HG03025 (cell line): Measurements from ENCODE around the gene CELF4.

Source experiments
- ATAC-seq: cut with Tn5 transposase; IDR thresholded peaks from one replicate; pipeline ENCODE4 v1.9.1; 2021; ENCODE audit warnings: mild to moderate bottlenecking, moderate library complexity; ENCODE audit not compliant: unreplicated experiment, low FRiP score

CELF4 gene

GRCh38 chr18:37272841-37273240 is 292.8 kb downstream of the CELF4 start:
- ATAC-seq: no peak

DNA sequence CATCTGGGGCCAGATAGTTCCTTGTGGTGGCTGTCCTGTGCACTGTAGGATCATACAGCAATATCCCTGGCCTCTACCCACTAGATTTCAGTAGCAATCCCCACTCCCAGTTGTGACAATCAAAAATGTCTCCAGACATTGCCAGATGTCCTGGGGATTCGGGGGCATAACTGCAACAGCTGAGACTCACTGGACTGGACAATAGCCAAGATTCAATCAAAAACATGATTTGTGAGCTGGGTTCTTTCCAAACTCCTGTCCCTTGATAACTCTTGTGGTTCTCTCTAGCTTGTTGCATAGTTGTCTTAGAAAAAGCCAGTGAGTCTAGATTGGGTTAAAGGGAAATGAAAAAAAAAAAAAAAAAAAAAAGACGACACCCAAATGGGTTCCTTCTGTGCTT is 293.4 kb downstream of the CELF4 start:
- ATAC-seq: no peak

DNA sequence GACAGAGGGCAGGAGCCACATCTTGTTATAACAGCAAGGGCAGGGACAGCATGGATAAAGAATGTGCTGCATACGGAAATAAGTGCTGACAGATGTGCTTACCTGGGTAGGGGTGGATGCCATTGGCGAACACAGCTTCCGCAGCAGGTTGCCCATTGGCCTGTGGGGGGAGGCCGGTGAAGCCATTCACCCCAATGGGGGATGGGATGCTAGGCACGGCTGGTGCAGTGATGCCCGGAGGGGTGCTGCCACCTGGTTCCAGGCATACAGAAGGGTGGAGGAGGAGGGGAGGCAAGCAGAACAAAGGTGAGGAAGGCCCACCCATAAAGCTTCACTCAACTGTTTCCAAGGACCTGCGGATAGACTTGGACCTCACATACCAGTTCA is 294.9 kb downstream of the CELF4 start:
- ATAC-seq: no peak

- ATAC-seq: no peak
These were observed 295.4 kb downstream of the CELF4 start for GRCh38 chr18:37270038-37270665.

DNA sequence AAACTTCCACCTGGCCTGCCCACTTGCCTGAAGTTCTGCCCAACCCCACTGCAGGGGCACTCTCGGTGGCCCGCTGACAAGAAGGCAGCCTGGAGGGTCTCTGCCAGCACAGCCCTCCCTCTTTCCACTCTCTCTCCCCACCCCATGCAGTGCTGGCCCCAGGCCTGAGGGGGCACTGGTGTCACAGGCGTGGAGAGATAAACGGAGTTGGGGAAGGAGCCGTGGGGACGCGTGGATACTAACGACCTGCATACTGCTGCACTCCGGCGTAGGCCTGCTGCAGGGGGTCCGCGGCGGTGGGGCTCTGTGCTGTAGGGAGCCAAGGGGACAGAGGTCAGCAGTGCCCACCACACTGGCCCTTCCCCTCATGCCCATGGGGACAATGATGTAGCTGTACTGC is 299.3 kb downstream of the CELF4 start:
- ATAC-seq: no peak

GRCh38 chr18:37265382-37265781 is 300.2 kb downstream of the CELF4 start:
- ATAC-seq: no peak

DNA sequence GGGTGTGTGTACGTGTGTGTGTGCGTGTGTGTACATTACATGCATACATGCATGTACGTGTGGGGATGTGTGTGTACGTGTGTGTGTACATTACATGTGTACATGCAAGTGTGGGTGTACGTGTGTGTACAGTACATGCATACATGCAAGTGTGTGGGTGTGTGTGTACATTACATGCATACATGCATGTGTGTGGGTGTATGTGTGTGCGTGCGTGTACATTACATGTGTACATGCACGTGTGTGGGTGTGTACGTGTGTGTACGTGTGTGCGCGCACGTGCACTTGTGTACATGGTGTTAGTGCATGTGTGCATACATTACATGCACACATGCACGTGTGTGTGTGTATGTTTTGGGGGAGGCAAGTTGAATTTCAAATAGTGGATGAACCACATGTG is 300.6 kb downstream of the CELF4 start:
- no peak for ATAC-seq

DNA sequence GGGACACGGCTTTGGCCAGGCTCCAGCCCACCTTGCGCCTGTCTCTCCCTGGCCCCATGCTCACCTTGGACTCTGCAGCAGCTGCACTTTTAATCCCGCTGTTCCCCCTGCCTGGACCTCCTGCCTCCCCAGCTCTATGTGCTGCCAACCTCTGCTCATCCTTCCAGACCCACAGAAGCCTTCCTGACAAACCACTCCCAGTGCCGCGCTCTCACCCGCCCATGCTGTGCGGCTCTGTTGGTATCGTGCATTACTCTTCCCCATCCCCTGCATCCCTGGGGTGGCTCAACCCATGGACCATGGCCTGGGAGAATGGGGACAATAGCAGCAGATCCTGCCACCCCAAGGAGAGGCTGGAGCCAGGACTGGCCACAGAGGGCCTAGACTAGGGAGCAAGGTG is 303.6 kb downstream of the CELF4 start:
- ATAC-seq: no peak

GRCh38 chr18:37261246-37261840 is 304.3 kb downstream of the CELF4 start:
- ATAC-seq: no peak

- no peak for ATAC-seq
These were observed 305.1 kb downstream of the CELF4 start for GRCh38 chr18:37260367-37261093.

DNA sequence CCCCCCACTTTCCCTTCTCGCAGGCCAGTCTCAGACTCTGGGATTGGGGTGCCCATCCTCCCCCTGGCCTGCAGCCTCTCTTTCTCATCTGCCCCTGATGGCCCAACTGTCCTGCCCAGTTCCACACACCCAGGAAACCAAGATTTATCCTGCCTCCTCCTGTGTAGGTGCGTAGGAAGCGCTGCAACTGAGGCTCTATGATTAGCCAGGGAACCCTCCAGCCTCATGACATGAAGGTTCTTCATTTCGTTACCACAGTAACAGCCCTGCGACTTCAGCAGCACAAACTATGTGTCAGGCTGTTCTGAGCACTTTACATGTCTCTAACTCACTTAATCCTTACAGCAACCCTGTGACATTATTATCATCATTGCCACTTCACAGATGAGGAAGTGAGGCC is 305.9 kb downstream of the CELF4 start:
- ATAC-seq: no peak

- no peak for ATAC-seq
These were observed 306.8 kb downstream of the CELF4 start for GRCh38 chr18:37258819-37259218.

GRCh38 chr18:37258131-37258530 is 307.5 kb downstream of the CELF4 start:
- ATAC-seq: no peak

DNA sequence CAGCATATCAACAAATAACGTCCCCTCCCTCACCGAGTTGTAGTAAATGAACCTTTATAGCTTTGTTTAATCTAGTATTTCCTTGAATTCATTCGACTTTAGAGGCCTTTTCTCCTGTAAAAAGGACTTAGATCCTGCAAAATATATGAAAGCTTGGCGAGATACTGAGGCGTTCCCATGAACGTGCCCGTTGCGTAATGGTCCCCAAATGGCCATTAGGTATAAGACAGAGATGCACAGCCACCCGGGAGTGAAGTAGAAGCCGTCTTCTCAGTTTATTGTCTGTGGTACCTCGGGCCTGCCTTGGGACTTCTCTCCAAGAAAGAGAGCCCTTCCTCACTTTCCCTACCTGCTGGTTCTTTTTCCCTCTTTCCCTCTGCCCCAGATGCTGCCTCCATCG is 310.6 kb downstream of the CELF4 start:
- ATAC-seq: no peak

DNA sequence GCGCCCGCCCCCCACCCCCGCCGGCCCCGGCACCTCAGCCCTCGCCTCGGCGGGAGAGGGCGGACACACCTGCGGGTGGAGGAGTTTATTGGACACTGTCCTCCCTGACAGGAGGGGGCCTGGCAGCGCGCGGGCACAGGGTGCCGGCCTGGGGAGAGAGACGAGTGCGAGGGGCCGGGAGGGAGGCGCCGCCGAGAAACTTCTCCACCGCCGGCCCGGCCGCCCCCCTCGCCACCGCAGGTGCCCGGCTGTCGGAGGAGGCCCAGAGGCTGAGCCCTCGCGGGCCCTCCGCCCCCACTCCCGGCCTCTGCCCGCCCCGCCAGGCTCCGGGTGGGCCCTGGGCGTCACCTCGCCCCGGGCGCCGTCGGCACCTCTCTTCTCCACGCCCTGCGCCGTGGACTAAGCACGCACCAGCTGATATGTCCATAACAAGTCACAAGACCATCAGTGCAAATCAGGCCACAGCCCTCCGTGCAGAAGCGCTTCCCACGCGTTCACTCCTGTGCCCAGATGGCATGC is 311.3 kb downstream of the CELF4 start:
- no peak for ATAC-seq

DNA sequence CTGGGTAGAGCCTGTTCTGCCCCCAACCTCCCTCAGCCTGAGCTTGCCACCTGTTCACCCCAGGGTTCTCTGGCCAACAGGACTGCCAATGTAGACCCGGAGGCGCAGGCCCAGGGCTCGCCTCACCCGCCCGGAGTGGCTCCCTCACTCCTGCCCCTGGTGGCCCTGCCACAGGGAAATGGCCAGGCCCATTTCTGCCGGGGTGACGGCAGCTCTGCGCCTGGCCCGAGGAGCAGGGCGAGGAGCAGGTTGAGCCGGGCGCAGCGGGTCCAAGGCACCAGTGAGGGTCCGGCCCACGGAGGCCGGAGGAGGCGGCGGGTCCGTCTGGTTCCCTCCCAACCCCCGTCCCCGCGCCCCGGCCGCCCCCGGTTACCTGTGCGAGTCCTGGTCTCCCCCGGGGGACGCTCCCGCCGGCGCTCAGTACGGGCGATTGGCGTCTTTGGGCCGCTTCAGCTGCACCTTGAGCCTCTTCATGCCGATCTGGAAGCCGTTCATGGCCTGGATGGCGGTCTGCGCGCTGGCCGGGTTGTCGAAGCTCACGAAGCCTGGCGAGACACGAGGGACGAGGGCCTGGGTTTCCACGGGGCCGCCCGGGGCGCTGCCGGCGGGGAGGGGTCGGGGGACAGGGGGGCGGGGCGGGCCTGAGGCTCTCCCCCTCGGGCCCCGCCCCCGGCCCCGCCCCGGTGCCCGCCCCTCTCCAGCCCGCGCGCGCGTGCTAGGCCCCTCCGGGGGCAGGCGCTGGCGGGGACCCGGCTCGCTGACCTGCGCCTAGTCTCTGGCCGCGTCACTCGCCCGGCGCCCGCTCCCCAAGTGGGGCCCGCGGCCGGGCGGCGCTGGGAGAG is 312.0 kb downstream of the CELF4 start:
- no peak for ATAC-seq

DNA sequence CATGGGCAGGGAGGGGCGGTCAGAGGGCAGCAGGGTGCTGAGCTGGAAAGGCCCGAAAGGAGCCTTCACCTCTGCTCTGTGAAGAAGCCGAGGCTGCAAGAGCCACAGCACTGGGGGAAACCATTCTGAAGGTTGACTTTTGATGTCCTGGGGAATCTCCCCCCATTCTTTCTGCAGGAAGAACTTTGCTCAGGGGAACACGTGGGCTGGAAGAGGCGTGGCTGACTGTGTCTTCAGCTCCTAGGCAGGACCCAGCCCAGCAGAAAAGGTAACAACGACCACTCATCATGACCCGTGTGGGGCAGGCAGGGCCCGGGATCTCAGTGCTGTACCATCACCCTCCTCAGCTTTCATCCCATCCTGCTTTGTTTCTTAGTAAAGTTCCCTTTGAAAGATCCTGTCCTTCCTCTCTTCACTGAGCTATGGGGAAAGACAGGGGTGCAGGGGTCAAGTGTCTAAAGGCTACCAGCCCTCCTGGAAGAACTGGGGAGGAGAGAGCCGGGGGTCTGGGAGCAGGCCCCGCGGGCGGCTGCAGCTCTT is 312.7 kb downstream of the CELF4 start:
- no peak for ATAC-seq

GRCh38 chr18:37252342-37252741 is 313.3 kb downstream of the CELF4 start:
- ATAC-seq: no peak

- ATAC-seq: no peak
These were observed 313.9 kb downstream of the CELF4 start for GRCh38 chr18:37251679-37252078.

GRCh38 chr18:37249895-37250618 is 315.5 kb downstream of the CELF4 start:
- no peak for ATAC-seq
